ENCODE data around the gene PJA2. TPM values are rescaled to one million over a fixed set of nuclear protein-coding genes. Genes with fewer than 3 reads are reported as not detected.
A peak's percentile ranks its signal among the peaks of the same experiment; 100 is the strongest.

PJA2 gene
- total RNA-seq, 3 donors from 2014 or later, result 76.5 to 139 (median 83.7) TPM

- H3K4me1 ChIP-seq (ENCODE audit: low read depth), result no peaks in the 10 kb centered on the region
- ATAC-seq (no peak), DNase-seq (no peak)
- no peaks in the 10 kb centered on the region for H3K9me3 ChIP-seq
- intact Hi-C loops (cut with DNase I, micrococcal nuclease), result no loop called here
- no peak overlapping the region for H3K4me3 ChIP-seq
- no peak for TF ChIP-seq CTCF (IDR thresholded peaks at IDR 0.05)
- no peaks in the 10 kb centered on the region for H3K36me3 ChIP-seq (ENCODE audit: low read depth)
These were observed 87.1 kb downstream of the PJA2 start for GRCh38 chr5:109322694-109323093.

GRCh38 chr5:109319351-109319750 lies 90.4 kb downstream of the PJA2 start:
- DNase-seq (no peak), ATAC-seq (no peak)
- Histone ChIP-seq H3K4me3 (no peak overlapping the region), H3K9me3 (no peaks in the 10 kb centered on the region), H3K4me1 (ENCODE audit: low read depth) (no peaks in the 10 kb centered on the region), H3K36me3 (ENCODE audit: low read depth) (no peaks in the 10 kb centered on the region)
- intact Hi-C loops (cut with DNase I, micrococcal nuclease), result no loop called here
- no peak for TF ChIP-seq CTCF (IDR thresholded peaks at IDR 0.05)

- intact Hi-C loops (cut with DNase I, micrococcal nuclease), result no loop called here
- TF ChIP-seq CTCF (IDR thresholded peaks at IDR 0.05), result no peak
- no peak for ATAC-seq
- Histone ChIP-seq H3K4me3 (no peak overlapping the region), H3K36me3 (ENCODE audit: low read depth) (no peaks in the 10 kb centered on the region), H3K9me3 (no peaks in the 10 kb centered on the region), H3K4me1 (ENCODE audit: low read depth) (no peaks in the 10 kb centered on the region)
- no peak for DNase-seq
These were observed 91.2 kb downstream of the PJA2 start for GRCh38 chr5:109318455-109319108.

- Histone ChIP-seq H3K4me1 (ENCODE audit: low read depth) (no peaks in the 10 kb centered on the region), H3K4me3 (no peak overlapping the region), H3K36me3 (ENCODE audit: low read depth) (no peaks in the 10 kb centered on the region), H3K9me3 (no peaks in the 10 kb centered on the region)
- ATAC-seq (peak; percentile 13), DNase-seq (no peak)
- intact Hi-C loops (cut with DNase I, micrococcal nuclease), result no loop called here
- TF ChIP-seq CTCF (IDR thresholded peaks at IDR 0.05), result no peak
These were observed 93.1 kb downstream of the PJA2 start for GRCh38 chr5:109316634-109317033.

- no peaks in the 10 kb centered on the region for H3K36me3 ChIP-seq (ENCODE audit: low read depth)
- DNase-seq (no peak), ATAC-seq (no peak)
- TF ChIP-seq CTCF (IDR thresholded peaks at IDR 0.05), result no peak
- no peak overlapping the region for H3K4me3 ChIP-seq
- intact Hi-C loops (cut with DNase I, micrococcal nuclease), result no loop called here
- H3K4me1 ChIP-seq (ENCODE audit: low read depth), result no peaks in the 10 kb centered on the region
- no peaks in the 10 kb centered on the region for H3K9me3 ChIP-seq
These were observed 94.5 kb downstream of the PJA2 start for GRCh38 chr5:109315245-109315644.

- no peaks in the 10 kb centered on the region for H3K36me3 ChIP-seq (ENCODE audit: low read depth)
- H3K4me3 ChIP-seq, result no peak overlapping the region
- no peaks in the 10 kb centered on the region for H3K9me3 ChIP-seq
- ATAC-seq (no peak), DNase-seq (no peak)
- intact Hi-C loops (cut with DNase I, micrococcal nuclease), result no loop called here
- no peak for TF ChIP-seq CTCF (IDR thresholded peaks at IDR 0.05)
- H3K4me1 ChIP-seq (ENCODE audit: low read depth), result no peaks in the 10 kb centered on the region
These were observed 96.6 kb downstream of the PJA2 start for GRCh38 chr5:109313127-109313526.
